ENCODE measurements around the gene NCEH1.
"Not testable (repeated sequence)": the region's sequence is repeated elsewhere in the genome, so short reads cannot be mapped to it uniquely, and the experiment has no call there.

Gene NCEH1

DNA sequence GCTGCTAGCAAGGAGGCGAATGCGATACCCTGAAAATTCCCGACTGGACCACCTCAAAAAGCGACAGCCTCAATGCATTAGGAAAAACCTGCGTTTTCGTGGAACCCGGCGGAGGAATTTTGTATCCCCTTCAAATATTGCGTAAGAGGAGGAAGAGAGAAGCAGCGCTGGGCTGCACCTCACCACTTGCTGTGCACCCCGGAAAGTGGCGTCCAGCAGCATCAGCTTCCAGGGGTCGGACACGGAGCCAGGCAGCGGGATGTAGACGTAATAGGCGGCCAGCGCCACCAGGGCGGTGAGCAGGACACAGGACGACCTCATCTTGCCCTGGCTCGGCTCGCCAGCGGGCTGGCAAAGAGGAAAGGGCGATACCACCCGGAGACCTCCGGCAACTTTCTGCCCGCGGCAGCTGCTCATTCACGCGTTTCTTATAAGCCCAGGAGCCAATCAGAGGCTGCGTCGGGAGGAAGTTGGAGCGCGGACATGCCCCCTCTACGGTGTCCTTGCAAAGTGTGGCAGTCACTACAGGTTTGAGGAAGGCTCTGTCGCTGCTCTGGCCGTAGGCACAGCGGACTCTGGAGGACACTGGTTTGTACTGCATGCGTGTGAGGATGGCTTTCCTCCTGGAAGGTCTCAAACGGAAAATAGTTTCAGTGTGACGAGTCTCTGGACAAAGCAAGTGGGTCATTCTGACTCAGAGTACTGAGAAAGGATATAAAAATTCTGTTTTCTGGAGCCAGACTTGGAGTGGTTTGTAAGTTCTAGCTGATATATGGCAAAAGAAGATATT, at the start of gene NCEH1:
Gene NCEH1, minus strand, starts transcription at position 404 of the 790 bp plus-strand sequence. Its CDS starts 83 bp downstream, at position 321.
- Histone ChIP-seq H4K20me1 (ENCODE audit: control insufficient read depth, insufficient read depth, low read depth, low read length) (no peaks in the 10 kb centered on the region; the same call in 1 of the 2 replicates), H3K9me3 (ENCODE audit: control insufficient read depth, insufficient read depth, low read length) (no peaks in the 10 kb centered on the region), H3K79me2 (ENCODE audit: control insufficient read depth, low read length) (peaks cover 25% of the 10 kb centered on the region), H3K4me1 (ENCODE audit: control insufficient read depth, low read length) (peaks cover 23% of the 10 kb centered on the region), H3K4me3 (ENCODE audit: low read length) (peak within 1 kb of the TSS; percentile 99), H3K27ac (ENCODE audit: low read depth, low read length) (peak within 1 kb of the TSS; percentile 38), H3K36me3 (ENCODE audit: control insufficient read depth, low read length) (no peaks in the 10 kb centered on the region), H3F3A (ENCODE audit: control insufficient read depth, insufficient read depth) (peaks cover 4% of the 10 kb centered on the region; the same call in 1 of the 2 replicates), H3K9me2 (replicated peaks; ENCODE audit: control insufficient read depth, low read length) (no peaks in the 10 kb centered on the region), H3K27me3 (ENCODE audit: control insufficient read depth, low read length) (no peaks in the 10 kb centered on the region), H3K4me2 (ENCODE audit: low read length) (peak within 1 kb of the TSS; percentile 100)
- peak; percentile 78 for TF ChIP-seq CTCF (IDR thresholded peaks at IDR 0.05; ENCODE audit: low read depth, low read length, poor library complexity, severe bottlenecking)
- no peak for TF ChIP-seq EZH2phosphoT487 (IDR thresholded peaks at IDR 0.05; ENCODE audit: borderline replicate concordance, low read length)

DNA sequence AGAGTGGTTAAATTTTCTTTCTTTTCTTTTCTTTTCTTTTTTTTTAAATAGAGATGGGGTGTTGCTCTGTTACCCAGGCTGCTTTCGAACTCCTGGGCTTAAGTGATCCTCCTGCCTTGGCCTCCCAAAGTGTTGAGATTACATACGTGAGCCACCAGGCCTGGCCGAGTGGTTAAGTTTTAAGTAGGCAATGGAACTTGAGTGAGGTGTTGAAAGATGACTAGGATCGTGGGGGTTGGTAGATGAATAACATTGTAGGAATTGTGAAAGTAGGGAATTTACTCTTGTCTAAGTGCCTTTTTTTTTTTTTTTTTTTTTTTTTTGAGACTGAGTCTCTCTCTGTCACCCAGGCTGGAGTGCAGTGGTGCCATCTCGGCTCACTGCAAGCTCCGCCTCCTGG, 49.5 kb upstream of the NCEH1 start:
- not testable (repeated sequence) for H3K9me2 ChIP-seq (replicated peaks; ENCODE audit: control insufficient read depth, low read length); H4K20me1 ChIP-seq (ENCODE audit: control insufficient read depth, insufficient read depth, low read depth, low read length); H3K4me1 ChIP-seq (ENCODE audit: control insufficient read depth, low read length); H3K4me2 ChIP-seq (ENCODE audit: low read length); H3K4me3 ChIP-seq (ENCODE audit: low read length); H3F3A ChIP-seq (ENCODE audit: control insufficient read depth, insufficient read depth); H3K27me3 ChIP-seq (ENCODE audit: control insufficient read depth, low read length); H3K27ac ChIP-seq (ENCODE audit: low read depth, low read length); H3K9me3 ChIP-seq (ENCODE audit: control insufficient read depth, insufficient read depth, low read length)
- H3K79me2 ChIP-seq (ENCODE audit: control insufficient read depth, low read length) = peaks cover 15% of the 10 kb centered on the region
- peaks cover 94% of the 10 kb centered on the region for H3K36me3 ChIP-seq (ENCODE audit: control insufficient read depth, low read length)

DNA sequence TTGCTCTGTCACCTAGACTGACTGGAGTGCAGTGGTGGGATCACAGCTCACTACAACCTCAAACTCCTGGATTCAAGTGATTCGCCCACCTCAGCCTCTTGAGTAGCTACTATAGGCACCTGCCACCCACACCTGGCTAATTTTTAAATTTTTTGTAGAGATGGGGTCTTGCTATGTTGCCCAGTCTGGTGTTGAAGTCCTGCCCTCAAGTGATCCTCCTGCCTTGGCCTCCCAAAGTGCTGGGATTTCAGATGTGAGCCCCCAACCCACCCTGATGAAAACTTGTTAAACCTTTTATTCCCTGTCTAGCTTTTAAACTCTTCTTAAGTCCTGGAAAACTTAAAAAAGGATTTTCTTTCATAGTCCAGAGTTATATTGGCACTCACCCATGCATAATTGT, 42.3 kb upstream of the NCEH1 start:
- peaks cover 65% of the 10 kb centered on the region for H3K36me3 ChIP-seq (ENCODE audit: control insufficient read depth, low read length)
- H4K20me1 ChIP-seq (ENCODE audit: control insufficient read depth, insufficient read depth, low read depth, low read length) = no peaks in the 10 kb centered on the region
- 0 out of 2 replicates have a peak overlapping the region, but pooled peaks have one; percentile 95 for H3K4me3 ChIP-seq (ENCODE audit: low read length)
- peaks cover 24% of the 10 kb centered on the region for H3K4me1 ChIP-seq (ENCODE audit: control insufficient read depth, low read length)
- TF ChIP-seq CTCF (IDR thresholded peaks at IDR 0.05; ENCODE audit: low read depth, low read length, poor library complexity, severe bottlenecking) (no peak), EZH2phosphoT487 (IDR thresholded peaks at IDR 0.05; ENCODE audit: borderline replicate concordance, low read length) (no peak)
- no peak overlapping the region for H3K27ac ChIP-seq (ENCODE audit: low read depth, low read length)
- H3K79me2 ChIP-seq (ENCODE audit: control insufficient read depth, low read length) = peaks cover 63% of the 10 kb centered on the region
- H3K9me3 ChIP-seq (ENCODE audit: control insufficient read depth, insufficient read depth, low read length) = no peaks in the 10 kb centered on the region
- H3K27me3 ChIP-seq (ENCODE audit: control insufficient read depth, low read length) = no peaks in the 10 kb centered on the region
- H3K9me2 ChIP-seq (replicated peaks; ENCODE audit: control insufficient read depth, low read length) = no peaks in the 10 kb centered on the region
- H3K4me2 ChIP-seq (ENCODE audit: low read length) = peak overlapping the region; percentile 68
- no peaks in the 10 kb centered on the region for H3F3A ChIP-seq (ENCODE audit: control insufficient read depth, insufficient read depth)

DNA sequence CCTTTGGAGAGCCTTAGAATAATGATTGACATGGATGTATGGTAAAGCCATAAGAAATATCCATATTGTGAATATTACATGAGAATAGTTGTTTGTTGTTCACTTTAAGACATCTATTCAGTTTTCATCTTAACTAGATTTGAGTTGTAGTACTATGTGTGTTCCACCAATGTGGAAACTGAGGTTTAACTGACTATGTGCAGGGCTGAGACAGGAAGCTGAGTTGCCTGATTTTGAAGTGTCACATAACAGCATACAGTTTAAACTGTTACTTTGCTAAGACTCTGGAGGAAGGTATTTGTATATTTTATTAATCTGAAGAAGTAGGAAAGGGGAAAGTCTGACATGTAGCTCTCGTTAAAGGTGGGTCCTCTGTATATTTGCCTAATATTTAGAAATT, 41.8 kb upstream of the NCEH1 start:
- H3K36me3 ChIP-seq (ENCODE audit: control insufficient read depth, low read length) = peaks cover 61% of the 10 kb centered on the region
- TF ChIP-seq CTCF (IDR thresholded peaks at IDR 0.05; ENCODE audit: low read depth, low read length, poor library complexity, severe bottlenecking) = no peak
- no peak for TF ChIP-seq EZH2phosphoT487 (IDR thresholded peaks at IDR 0.05; ENCODE audit: borderline replicate concordance, low read length)
- peaks cover 60% of the 10 kb centered on the region for H3K79me2 ChIP-seq (ENCODE audit: control insufficient read depth, low read length)
- no peaks in the 10 kb centered on the region for H3K27me3 ChIP-seq (ENCODE audit: control insufficient read depth, low read length)
- H3F3A ChIP-seq (ENCODE audit: control insufficient read depth, insufficient read depth) = no peaks in the 10 kb centered on the region
- peak overlapping the region; percentile 68 for H3K4me2 ChIP-seq (ENCODE audit: low read length)
- peaks cover 24% of the 10 kb centered on the region for H3K4me1 ChIP-seq (ENCODE audit: control insufficient read depth, low read length)
- no peak overlapping the region for H3K27ac ChIP-seq (ENCODE audit: low read depth, low read length)
- no peaks in the 10 kb centered on the region for H3K9me2 ChIP-seq (replicated peaks; ENCODE audit: control insufficient read depth, low read length)
- no peaks in the 10 kb centered on the region for H3K9me3 ChIP-seq (ENCODE audit: control insufficient read depth, insufficient read depth, low read length)
- H3K4me3 ChIP-seq (ENCODE audit: low read length) = peak overlapping the region; percentile 95
- no peaks in the 10 kb centered on the region for H4K20me1 ChIP-seq (ENCODE audit: control insufficient read depth, insufficient read depth, low read depth, low read length)

Data from DOHH2 (cell line).